Gastroesophageal sphincter (tissue), 3 donors: ENCODE data around the gene NT5M.

Source experiments
- EP300 ChIP-seq: sonication (generic); formaldehyde crosslinking; IDR thresholded peaks from one replicate; pipeline ENCODE4 v1.6.1; 2017; ENCODE audit warnings: antibody characterized with exemption, mild to moderate bottlenecking
- POLR2A ChIP-seq, 2 donors: fragments of 450-650 bp; IDR thresholded peaks; one replicate each; pipeline ENCODE4 v1.6.1; 2017; ENCODE audit warnings: antibody characterized with exemption in 2 of 2, mild to moderate bottlenecking in 2 of 2, moderate library complexity in 1 of 2
- POLR2AphosphoS5 ChIP-seq: sonication (generic); formaldehyde crosslinking; IDR thresholded peaks from one replicate; pipeline ENCODE4 v1.6.1; 2017; ENCODE audit warnings: antibody characterized with exemption
- TF ChIP-seq, protein P1 (sequence below), 4 experiments: fragments of 200-600 bp in 2 of 4; fragments of 450-650 bp in 2 of 4; sonication (generic) in 1 of 4; IDR thresholded peaks; one replicate each; pipeline ENCODE4 v1.5.1; 2017 to 2019; ENCODE audit warnings: antibody characterized with exemption in 4 of 4, mild to moderate bottlenecking in 2 of 4, moderate library complexity in 2 of 4

DNA sequence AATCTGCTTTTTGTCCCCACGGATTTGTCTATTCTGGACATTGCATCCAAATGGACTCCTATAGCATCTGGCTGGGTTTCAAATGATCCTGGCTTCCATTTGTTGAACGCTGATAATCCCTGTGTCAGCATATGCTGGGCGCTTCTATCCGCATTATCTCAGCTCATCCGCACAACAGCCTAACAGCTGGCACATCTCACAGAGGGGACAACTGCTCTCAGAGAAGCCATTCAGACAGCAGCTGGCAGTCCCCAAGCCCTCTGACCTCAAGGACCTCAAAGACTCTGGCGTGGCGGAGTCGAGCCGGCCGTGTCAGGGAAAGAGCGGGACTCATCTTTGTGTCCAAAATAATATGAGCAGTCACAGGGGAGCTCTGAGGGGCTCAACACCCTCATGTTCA, 82.3 kb downstream of the NT5M start:
- TF ChIP-seq, protein P1, sequence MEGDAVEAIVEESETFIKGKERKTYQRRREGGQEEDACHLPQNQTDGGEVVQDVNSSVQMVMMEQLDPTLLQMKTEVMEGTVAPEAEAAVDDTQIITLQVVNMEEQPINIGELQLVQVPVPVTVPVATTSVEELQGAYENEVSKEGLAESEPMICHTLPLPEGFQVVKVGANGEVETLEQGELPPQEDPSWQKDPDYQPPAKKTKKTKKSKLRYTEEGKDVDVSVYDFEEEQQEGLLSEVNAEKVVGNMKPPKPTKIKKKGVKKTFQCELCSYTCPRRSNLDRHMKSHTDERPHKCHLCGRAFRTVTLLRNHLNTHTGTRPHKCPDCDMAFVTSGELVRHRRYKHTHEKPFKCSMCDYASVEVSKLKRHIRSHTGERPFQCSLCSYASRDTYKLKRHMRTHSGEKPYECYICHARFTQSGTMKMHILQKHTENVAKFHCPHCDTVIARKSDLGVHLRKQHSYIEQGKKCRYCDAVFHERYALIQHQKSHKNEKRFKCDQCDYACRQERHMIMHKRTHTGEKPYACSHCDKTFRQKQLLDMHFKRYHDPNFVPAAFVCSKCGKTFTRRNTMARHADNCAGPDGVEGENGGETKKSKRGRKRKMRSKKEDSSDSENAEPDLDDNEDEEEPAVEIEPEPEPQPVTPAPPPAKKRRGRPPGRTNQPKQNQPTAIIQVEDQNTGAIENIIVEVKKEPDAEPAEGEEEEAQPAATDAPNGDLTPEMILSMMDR (IDR thresholded peaks at IDR 0.05) = no peak
- TF ChIP-seq POLR2A (IDR thresholded peaks at IDR 0.05) (no peak), POLR2AphosphoS5 (no peak), EP300 (no peak)
